HepG2 (cell line): ENCODE results near the gene ENDOU. TPM values are rescaled to one million over a fixed set of nuclear protein-coding genes. Genes with fewer than 3 reads are reported as not detected.

Source experiments
- FOXC1 ChIP-seq: sonication (generic); formaldehyde crosslinking; IDR thresholded peaks from 2 replicates; pipeline ENCODE4 v1.8.0; 2022; ENCODE audit warnings: mild to moderate bottlenecking, missing genetic modification reagents, borderline replicate concordance
- HCFC1 ChIP-seq: fragments of 150-350 bp; IDR thresholded peaks from 2 replicates; pipeline ENCODE4 v1.6.1; 2014; ENCODE audit warnings: low read depth, low read length
- NCOA1 ChIP-seq: sonication (generic); formaldehyde crosslinking; IDR thresholded peaks from 2 replicates; pipeline ENCODE4 v1.9.0; 2021; ENCODE audit warnings: missing genetic modification reagents
- RAD21 ChIP-seq: fragments of 450-650 bp; formaldehyde crosslinking; IDR thresholded peaks from 2 replicates; pipeline ENCODE4 v1.5.0; 2020; ENCODE audit warnings: mild to moderate bottlenecking
- RBM39 ChIP-seq: fragments of 200-400 bp; formaldehyde crosslinking; IDR thresholded peaks from one replicate; pipeline ENCODE4 v1.6.1; 2018; ENCODE audit warnings: antibody characterized with exemption, mild to moderate bottlenecking, low read depth, low read length; ENCODE audit not compliant: poor library complexity, severe bottlenecking
- SALL1 ChIP-seq: sonication (generic); formaldehyde crosslinking; IDR thresholded peaks from 2 replicates; pipeline ENCODE4 v1.8.0; 2022; ENCODE audit warnings: mild to moderate bottlenecking, missing genetic modification reagents
- SMARCE1 ChIP-seq: fragments of 450-650 bp; IDR thresholded peaks from 2 replicates; pipeline ENCODE4 v1.6.1; 2017; ENCODE audit warnings: borderline replicate concordance
- STAT5B ChIP-seq: sonication (generic); formaldehyde crosslinking; IDR thresholded peaks from 2 replicates; pipeline ENCODE4 v1.4.0; 2020; ENCODE audit warnings: missing genetic modification reagents
- TEF ChIP-seq: sonication (generic); formaldehyde crosslinking; IDR thresholded peaks from 2 replicates; pipeline ENCODE4 v1.5.0; 2020; ENCODE audit warnings: missing genetic modification reagents
- TERF1 ChIP-seq: sonication (generic); formaldehyde crosslinking; IDR thresholded peaks from 2 replicates; pipeline ENCODE4 v1.8.0; 2022; ENCODE audit warnings: mild to moderate bottlenecking, missing genetic modification reagents, moderate library complexity
- ZBTB3 ChIP-seq: sonication (generic); formaldehyde crosslinking; IDR thresholded peaks from 2 replicates; pipeline ENCODE4 v1.4.0; 2020; ENCODE audit warnings: low read depth, mild to moderate bottlenecking, moderate library complexity, missing genetic modification reagents, borderline replicate concordance
- ZBTB37 ChIP-seq: sonication (generic); formaldehyde crosslinking; IDR thresholded peaks from 2 replicates; pipeline ENCODE4 v1.4.0; 2020; ENCODE audit warnings: mild to moderate bottlenecking, missing genetic modification reagents
- ZFP91 ChIP-seq: sonication (generic); formaldehyde crosslinking; IDR thresholded peaks from 2 replicates; pipeline ENCODE4 v1.9.0; 2022; ENCODE audit warnings: missing genetic modification reagents, mild to moderate bottlenecking, borderline replicate concordance
- ZHX2 ChIP-seq, 2 experiments: sonication (generic) in 1 of 2; formaldehyde crosslinking in 1 of 2; IDR thresholded peaks; 2 replicates each; pipeline versions ENCODE4 v1.6.1 to v1.9.0; 2014 to 2022; ENCODE audit warnings: antibody characterized with exemption in 1 of 2, borderline replicate concordance in 1 of 2, inconsistent platforms in 1 of 2, low read depth in 1 of 2, missing genetic modification reagents in 1 of 2
- ZNF430 ChIP-seq: sonication (generic); formaldehyde crosslinking; IDR thresholded peaks from 2 replicates; pipeline ENCODE4 v1.9.0; 2021; ENCODE audit warnings: mild to moderate bottlenecking, missing genetic modification reagents
- ZNF496 ChIP-seq: sonication (generic); formaldehyde crosslinking; IDR thresholded peaks from 2 replicates; pipeline ENCODE4 v1.8.1; 2023; ENCODE audit warnings: mild to moderate bottlenecking, moderate library complexity, missing genetic modification reagents; ENCODE audit not compliant: insufficient replicate concordance
- ZNF550 ChIP-seq: sonication (generic); formaldehyde crosslinking; IDR thresholded peaks from 2 replicates; pipeline ENCODE4 v1.4.0; 2020; ENCODE audit warnings: mild to moderate bottlenecking, missing genetic modification reagents, borderline replicate concordance
- polyA plus RNA-seq, 8 experiments: library from polyadenylated mRNA; depleted of rRNA in 3 of 8; stranded (reverse) in 7 of 8; unstranded in 1 of 8; fragments of >200 nt; fragmentation: Illumina TruSeq in 4 of 8; extraction: Trizol in 4 of 8; gene quantifications; 2 replicates each; pipeline versions ENCODE4 v1.2.1 to v1.2.3, GENCODE V29; 2011 to 2016; ENCODE audit warnings: low read depth in 4 of 8, missing spikeins in 1 of 8, mixed read lengths in 1 of 8; ENCODE audit not compliant: insufficient read depth in 1 of 8
- total RNA-seq, 5 experiments: library from RNA; depleted of rRNA; stranded (reverse); fragments of >200 nt; fragmentation: Illumina TruSeq; extraction: Trizol; gene quantifications; 2 replicates each; pipeline ENCODE4 v1.2.3, GENCODE V29; 2016; ENCODE audit warnings: low read depth in 1 of 5

The ENDOU gene
- total and polyA plus RNA-seq, 2 of the 13 experiments (the other 11 are each of a cell fraction or from before 2014, with no cell fraction given): not detected

GRCh38 chr12:47773062-47773857 is 48.0 kb upstream of the ENDOU start, which contains the start of gene SLC48A1 (continued):
- TF ChIP-seq TERF1 (CRISPR knock-in tag) (no peak), ZHX2 (IDR thresholded peaks at IDR 0.05; ENCODE audit: low read depth) (no peak), ZHX2 (CRISPR knock-in tag; IDR thresholded peaks at IDR 0.05; ENCODE audit: borderline replicate concordance) (no peak), SALL1 (CRISPR knock-in tag) (no peak), ZBTB37 (CRISPR knock-in tag) (no peak), RBM39 (no peak), ZFP91 (CRISPR knock-in tag) (no peak), ZBTB3 (no peak), HCFC1 (no peak), SMARCE1 (no peak), TEF (CRISPR knock-in tag) (no peak; the same call in 1 of the 2 replicates), ZNF496 (CRISPR knock-in tag) (no peak), RAD21 (0 out of 2 replicates have a peak, but pooled peaks have one; percentile 22), STAT5B (CRISPR knock-in tag) (no peak), NCOA1 (CRISPR knock-in tag) (no peak), ZNF430 (no peak), ZNF550 (no peak), FOXC1 (CRISPR knock-in tag) (no peak; the same call in 1 of the 2 replicates)
